Esophagus muscularis mucosa (tissue), 4 donors: ENCODE measurements around the gene IGSF6.

Source experiments
- CTCF ChIP-seq, 3 experiments: fragments of 200-600 bp in 2 of 3; fragments of 450-650 bp in 1 of 3; sonication (generic) in 2 of 3; IDR thresholded peaks; one replicate each; pipeline ENCODE4 v1.5.1; 2017 to 2019; ENCODE audit warnings: antibody characterized with exemption in 3 of 3, mild to moderate bottlenecking in 2 of 3, moderate library complexity in 1 of 3
- EP300 ChIP-seq: sonication (generic); formaldehyde crosslinking; IDR thresholded peaks from one replicate; pipeline ENCODE4 v1.6.1; 2017; ENCODE audit warnings: antibody characterized with exemption
- POLR2A ChIP-seq: fragments of 450-650 bp; IDR thresholded peaks from one replicate; pipeline ENCODE4 v1.6.1; 2017; ENCODE audit warnings: antibody characterized with exemption, moderate library complexity, mild to moderate bottlenecking, low read depth
- POLR2AphosphoS5 ChIP-seq, 2 donors: sonication (generic); formaldehyde crosslinking; IDR thresholded peaks; one replicate each; pipeline ENCODE4 v1.6.1; 2017; ENCODE audit warnings: antibody characterized with exemption in 2 of 2

- TF ChIP-seq CTCF (IDR thresholded peaks at IDR 0.05), result no peak
- no peak for TF ChIP-seq POLR2AphosphoS5 (IDR thresholded peaks at IDR 0.05)
- no peak for TF ChIP-seq POLR2A
- TF ChIP-seq EP300, result no peak
These were observed 23.6 kb downstream of the IGSF6 start for GRCh38 chr16:21628772-21629171.
